WERI-Rb-1 (cell line): ENCODE measurements around the gene LRRK2.

Experiments
- DNase-seq: peaks from one replicate; pipeline ENCODE4 v3.0.0-alpha.2; 2020
- H3K27ac ChIP-seq: fragments of 250-450 bp; sonication (Bioruptor Pico); 2 replicates; pipeline ENCODE4 v1.5.1; 2020; ENCODE audit warnings: mild to moderate bottlenecking, moderate library complexity
- H3K27me3 ChIP-seq: fragments of 250-450 bp; sonication (Bioruptor Pico); 2 replicates; pipeline ENCODE4 v1.5.1; 2021; ENCODE audit warnings: mild to moderate bottlenecking, low read depth, moderate library complexity; ENCODE audit not compliant: insufficient read depth, severe bottlenecking
- H3K36me3 ChIP-seq: fragments of 250-450 bp; sonication (Bioruptor Pico); 2 replicates; pipeline ENCODE4 v1.5.1; 2020; ENCODE audit warnings: mild to moderate bottlenecking, moderate library complexity
- H3K4me3 ChIP-seq: 2 replicates; pipeline ENCODE4 v1.5.1; 2011; ENCODE audit warnings: low read depth, mild to moderate bottlenecking, control low read depth, low read length
- H3K9me3 ChIP-seq: fragments of 250-450 bp; sonication (Bioruptor Pico); 2 replicates; pipeline ENCODE4 v1.5.1; 2021; ENCODE audit warnings: mild to moderate bottlenecking, moderate library complexity; ENCODE audit not compliant: severe bottlenecking
- CTCF ChIP-seq: IDR thresholded peaks from 2 replicates; pipeline ENCODE4 v1.5.1; 2011; ENCODE audit warnings: low read depth, mild to moderate bottlenecking, control low read depth, inconsistent platforms, low read length

Gene LRRK2

DNA sequence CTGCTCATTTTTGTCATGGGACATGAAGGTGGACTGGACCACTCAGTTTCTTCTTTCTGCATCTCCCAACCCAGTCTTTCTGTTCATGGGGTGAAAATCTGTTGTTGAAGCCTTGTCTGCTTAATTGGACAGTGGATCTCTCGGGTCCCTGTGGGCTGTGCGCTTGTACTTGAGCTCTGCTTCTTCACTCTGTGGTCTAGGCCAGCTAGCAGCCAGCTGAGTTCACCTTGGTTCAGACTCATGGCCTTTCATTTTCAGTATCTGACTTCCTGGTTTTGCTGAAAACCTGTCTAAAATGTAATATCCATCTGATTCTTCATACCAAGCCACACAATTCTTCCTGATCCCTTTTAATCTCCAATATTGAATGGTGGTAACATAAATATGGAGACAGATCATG lies 117.2 kb downstream of the LRRK2 start:
- no peaks in the 10 kb centered on the region for H3K9me3 ChIP-seq
- H3K27ac ChIP-seq, result no peak overlapping the region
- H3K36me3 ChIP-seq, result no peaks in the 10 kb centered on the region
- no peak for TF ChIP-seq CTCF
- DNase-seq, result no peak
- H3K27me3 ChIP-seq, result no peaks in the 10 kb centered on the region
- no peak overlapping the region for H3K4me3 ChIP-seq

GRCh38 chr12:40343124-40343523 lies 118.3 kb downstream of the LRRK2 start:
- no peak for TF ChIP-seq CTCF
- Histone ChIP-seq H3K9me3 (no peaks in the 10 kb centered on the region), H3K4me3 (no peak overlapping the region), H3K36me3 (no peaks in the 10 kb centered on the region), H3K27ac (no peak overlapping the region), H3K27me3 (no peaks in the 10 kb centered on the region)
- DNase-seq, result no peak

DNA sequence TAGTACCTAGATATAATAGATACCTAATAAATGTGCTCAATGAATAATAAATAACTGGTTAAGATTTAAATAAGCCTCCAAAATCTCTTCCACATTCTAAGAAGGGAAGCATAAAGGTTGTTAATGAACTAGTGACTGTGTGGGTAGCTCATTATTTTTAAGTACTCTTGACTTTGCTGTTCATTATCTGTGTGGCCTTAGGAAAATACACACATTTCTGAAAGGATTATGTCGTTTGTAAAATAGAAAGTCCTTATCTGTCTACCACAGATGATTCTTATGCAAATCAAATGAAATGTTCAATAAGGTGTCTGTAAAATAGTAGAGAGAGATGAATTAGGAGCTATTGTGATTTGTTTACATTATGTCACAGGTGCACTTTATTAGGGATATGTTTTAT lies 119.5 kb downstream of the LRRK2 start:
- no peak for TF ChIP-seq CTCF
- Histone ChIP-seq H3K27ac (no peak overlapping the region), H3K36me3 (no peaks in the 10 kb centered on the region), H3K4me3 (no peak overlapping the region), H3K27me3 (no peaks in the 10 kb centered on the region), H3K9me3 (no peaks in the 10 kb centered on the region)
- no peak for DNase-seq

DNA sequence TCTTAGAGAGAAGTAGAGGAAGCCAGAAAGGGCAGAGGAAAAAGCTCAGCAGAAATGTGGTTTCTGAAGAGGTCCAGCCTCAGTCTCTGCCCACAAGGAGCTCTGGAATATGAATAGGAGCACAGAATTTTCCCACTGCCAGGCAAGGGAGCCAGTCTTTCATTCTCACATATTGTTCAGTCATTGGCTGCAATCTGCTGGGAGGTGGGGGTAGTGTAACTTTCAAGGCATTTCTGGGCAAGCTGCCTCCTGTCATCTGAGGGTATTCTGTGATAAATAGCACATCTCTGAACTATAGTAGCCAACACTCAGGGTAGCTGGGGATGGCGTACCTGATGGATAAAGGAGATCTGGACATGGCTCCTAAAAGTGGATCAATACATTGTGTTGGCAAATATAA lies 127.2 kb downstream of the LRRK2 start:
- no peak for DNase-seq
- H3K27ac ChIP-seq, result no peak overlapping the region
- H3K36me3 ChIP-seq, result no peaks in the 10 kb centered on the region
- H3K27me3 ChIP-seq, result no peaks in the 10 kb centered on the region
- no peaks in the 10 kb centered on the region for H3K9me3 ChIP-seq
- no peak overlapping the region for H3K4me3 ChIP-seq
- no peak for TF ChIP-seq CTCF

- TF ChIP-seq CTCF, result peak; percentile 22; the same call in 1 of the 2 replicates
- no peaks in the 10 kb centered on the region for H3K27me3 ChIP-seq
- DNase-seq, result no peak
- no peak overlapping the region for H3K4me3 ChIP-seq
- H3K27ac ChIP-seq, result no peak overlapping the region
- no peaks in the 10 kb centered on the region for H3K36me3 ChIP-seq
- no peaks in the 10 kb centered on the region for H3K9me3 ChIP-seq
Measured at GRCh38 chr12:40375076-40375475, 150.3 kb downstream of the LRRK2 start.

DNA sequence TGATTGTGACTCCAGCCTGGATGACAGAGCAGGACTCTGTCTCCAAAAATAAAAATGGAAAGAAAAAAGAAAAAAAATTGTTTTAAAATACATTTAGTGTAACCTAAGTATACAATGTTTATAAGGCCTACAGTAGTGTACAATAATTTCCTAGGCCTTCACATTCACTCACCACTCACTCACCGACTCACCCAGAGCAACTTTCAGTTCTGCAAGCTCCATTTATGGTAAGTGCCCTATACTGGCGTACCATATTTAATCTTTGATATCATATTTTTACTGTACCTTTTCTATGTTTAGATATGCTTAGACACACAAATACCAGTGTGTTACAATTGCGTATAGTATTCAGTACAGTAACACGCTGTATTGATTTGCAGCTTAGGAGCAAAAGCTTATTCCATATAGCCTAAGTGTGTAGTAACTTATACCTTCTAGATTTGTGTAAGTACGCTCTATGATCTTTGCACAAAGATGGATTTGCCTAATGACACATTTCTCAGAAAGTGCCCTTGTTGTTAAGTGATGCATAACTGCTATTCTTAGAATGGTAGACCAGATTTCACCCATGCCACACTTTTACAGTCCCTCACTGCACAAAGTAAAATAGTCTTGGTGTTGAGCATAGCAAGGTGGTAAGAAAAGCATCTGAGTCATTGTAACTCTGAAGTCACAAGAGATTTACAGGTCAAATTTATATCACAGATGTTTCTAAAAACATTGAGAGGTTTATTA lies 151.9 kb downstream of the LRRK2 start:
- no peak for DNase-seq
- no peaks in the 10 kb centered on the region for H3K27me3 ChIP-seq

More for the DNA sequence above, 151.9 kb downstream of the LRRK2 start:
- Histone ChIP-seq H3K4me3 (no peak overlapping the region), H3K9me3 (no peaks in the 10 kb centered on the region), H3K36me3 (no peaks in the 10 kb centered on the region), H3K27ac (no peak overlapping the region)
- no peak for TF ChIP-seq CTCF
